ENCODE data around the gene CD34.

DNA sequence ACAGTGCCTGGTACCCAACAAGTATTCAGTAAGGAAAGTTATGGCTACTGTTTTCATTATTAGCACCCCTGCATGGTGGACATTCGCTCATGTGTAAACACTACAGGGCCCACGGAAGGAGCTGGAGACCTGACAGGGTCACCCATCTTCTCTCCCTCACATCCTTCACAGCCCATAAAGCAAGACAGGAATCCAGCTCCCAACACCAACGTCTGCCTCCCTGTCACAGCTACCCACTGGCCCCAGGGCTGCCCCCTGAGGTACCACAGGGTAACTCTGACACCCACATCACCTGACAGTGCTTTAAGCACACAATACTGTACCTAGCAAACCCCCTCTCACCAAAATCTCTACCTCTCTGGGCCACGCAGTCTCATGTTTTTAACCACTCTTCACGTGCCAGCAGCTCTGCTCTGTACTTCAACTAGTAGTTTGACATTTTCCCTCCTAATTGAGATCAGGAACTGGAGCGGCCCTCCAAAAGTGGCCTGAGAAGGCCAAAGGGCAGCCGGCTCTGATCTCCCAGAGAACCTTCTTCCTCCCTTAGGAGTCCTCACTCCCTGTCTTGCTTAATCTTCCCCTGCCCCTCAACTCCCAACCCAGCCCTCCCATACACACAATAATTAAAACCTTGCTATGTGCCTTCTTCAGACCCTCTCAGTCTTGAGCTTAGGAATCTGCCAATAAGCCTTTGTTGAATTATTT is 76.8 kb downstream of the CD34 start:
- TF ChIP-seq, protein P1, sequence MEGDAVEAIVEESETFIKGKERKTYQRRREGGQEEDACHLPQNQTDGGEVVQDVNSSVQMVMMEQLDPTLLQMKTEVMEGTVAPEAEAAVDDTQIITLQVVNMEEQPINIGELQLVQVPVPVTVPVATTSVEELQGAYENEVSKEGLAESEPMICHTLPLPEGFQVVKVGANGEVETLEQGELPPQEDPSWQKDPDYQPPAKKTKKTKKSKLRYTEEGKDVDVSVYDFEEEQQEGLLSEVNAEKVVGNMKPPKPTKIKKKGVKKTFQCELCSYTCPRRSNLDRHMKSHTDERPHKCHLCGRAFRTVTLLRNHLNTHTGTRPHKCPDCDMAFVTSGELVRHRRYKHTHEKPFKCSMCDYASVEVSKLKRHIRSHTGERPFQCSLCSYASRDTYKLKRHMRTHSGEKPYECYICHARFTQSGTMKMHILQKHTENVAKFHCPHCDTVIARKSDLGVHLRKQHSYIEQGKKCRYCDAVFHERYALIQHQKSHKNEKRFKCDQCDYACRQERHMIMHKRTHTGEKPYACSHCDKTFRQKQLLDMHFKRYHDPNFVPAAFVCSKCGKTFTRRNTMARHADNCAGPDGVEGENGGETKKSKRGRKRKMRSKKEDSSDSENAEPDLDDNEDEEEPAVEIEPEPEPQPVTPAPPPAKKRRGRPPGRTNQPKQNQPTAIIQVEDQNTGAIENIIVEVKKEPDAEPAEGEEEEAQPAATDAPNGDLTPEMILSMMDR (IDR thresholded peaks at IDR 0.05; ENCODE audit: low read length) = no peak
- no peak for TF ChIP-seq EZH2 (IDR thresholded peaks at IDR 0.05; ENCODE audit: borderline replicate concordance, low read length)
